Measurements from ENCODE around the gene SLC6A16.
"Not testable (repeated sequence)": the region's sequence is repeated elsewhere in the genome, so short reads cannot be mapped to it uniquely, and the experiment has no call there.

SLC6A16 gene

GRCh38 chr19:49331187-49331586 lies 6.2 kb upstream of the SLC6A16 start:
- DNase-seq (ENCODE audit: low spot score), result not testable (repeated sequence)

GRCh38 chr19:49328741-49329140 lies 3.8 kb upstream of the SLC6A16 start:
- no peak for DNase-seq (ENCODE audit: low spot score)

- DNase-seq (ENCODE audit: low spot score), result peak; percentile 59
Measured at GRCh38 chr19:49327878-49328544, 3.0 kb upstream of the SLC6A16 start.

GRCh38 chr19:49326165-49326704 lies 1.2 kb upstream of the SLC6A16 start:
- DNase-seq (ENCODE audit: low spot score), result no peak

- DNase-seq (ENCODE audit: low spot score), result not testable (repeated sequence)
Measured at GRCh38 chr19:49325756-49326155, 765 bp upstream of the SLC6A16 start.

GRCh38 chr19:49318296-49318695 lies 6.7 kb downstream of the SLC6A16 start:
- no peak for DNase-seq (ENCODE audit: low spot score)

GRCh38 chr19:49316284-49316683 lies 8.7 kb downstream of the SLC6A16 start:
- DNase-seq (ENCODE audit: low spot score), result no peak

GRCh38 chr19:49315111-49315510 lies 9.9 kb downstream of the SLC6A16 start:
- DNase-seq (ENCODE audit: low spot score), result no peak

GRCh38 chr19:49309087-49309486 lies 15.9 kb downstream of the SLC6A16 start:
- DNase-seq (ENCODE audit: low spot score), result no peak

GRCh38 chr19:49306734-49307133 lies 18.3 kb downstream of the SLC6A16 start:
- DNase-seq (ENCODE audit: low spot score), result not testable (repeated sequence)

- no peak for DNase-seq (ENCODE audit: low spot score)
Measured at GRCh38 chr19:49301866-49302252, 23.1 kb downstream of the SLC6A16 start.

- peak; percentile 79 for DNase-seq (ENCODE audit: low spot score)
Measured at GRCh38 chr19:49301165-49301865, 23.7 kb downstream of the SLC6A16 start.

- DNase-seq (ENCODE audit: low spot score), result not testable (repeated sequence)
Measured at GRCh38 chr19:49298653-49299052, 26.3 kb downstream of the SLC6A16 start.

- DNase-seq (ENCODE audit: low spot score), result no peak
Measured at GRCh38 chr19:49297403-49297802, 27.6 kb downstream of the SLC6A16 start.

GRCh38 chr19:49295208-49295880 lies 29.6 kb downstream of the SLC6A16 start:
- no peak for DNase-seq (ENCODE audit: low spot score)

GRCh38 chr19:49294401-49294800 lies 30.6 kb downstream of the SLC6A16 start:
- no peak for DNase-seq (ENCODE audit: low spot score)

GRCh38 chr19:49290517-49290916 lies 34.5 kb downstream of the SLC6A16 start:
- DNase-seq (ENCODE audit: low spot score), result no peak

- not testable (repeated sequence) for DNase-seq (ENCODE audit: low spot score)
Measured at GRCh38 chr19:49289286-49289685, 35.7 kb downstream of the SLC6A16 start.

- DNase-seq (ENCODE audit: low spot score), result not testable (repeated sequence)
Measured at GRCh38 chr19:49288205-49288604, 36.8 kb downstream of the SLC6A16 start.

GRCh38 chr19:49287141-49287770 lies 37.7 kb downstream of the SLC6A16 start:
- no peak for DNase-seq (ENCODE audit: low spot score)

- DNase-seq (ENCODE audit: low spot score), result no peak
Measured at GRCh38 chr19:49282184-49282583, 42.8 kb downstream of the SLC6A16 start.

- no peak for DNase-seq (ENCODE audit: low spot score)
Measured at GRCh38 chr19:49272204-49272603, 52.8 kb downstream of the SLC6A16 start.
